Measurements from ENCODE around the gene DDX20.
A peak's percentile ranks its signal among the peaks of the same experiment; 100 is the strongest.

DDX20 gene
- long read RNA-seq, donor 1, full-length matches to known transcripts: 5 of 17 reads
- long read RNA-seq, donor 1, partial matches to known transcripts: 12 of 17 reads
- long read RNA-seq, donor 1, other reads (novel, unspliced or antisense): 0 of 17 reads
- long read RNA-seq, donor 2, full-length matches to known transcripts: 2 of 2 reads
- long read RNA-seq, donor 2, partial matches to known transcripts: 0 of 2 reads
- long read RNA-seq, donor 2, other reads (novel, unspliced or antisense): 0 of 2 reads
- long read RNA-seq, donor 3, full-length matches to known transcripts: 4 of 12 reads
- long read RNA-seq, donor 3, partial matches to known transcripts: 8 of 12 reads
- long read RNA-seq, donor 3, other reads (novel, unspliced or antisense): 0 of 12 reads
- long read RNA-seq, donor 4, partial matches to known transcripts: 10 of 12 reads
- long read RNA-seq, donor 4, other reads (novel, unspliced or antisense): 0 of 12 reads
- long read RNA-seq, donor 5, full-length matches to known transcripts: 10 of 10 reads
- long read RNA-seq, donor 5, partial matches to known transcripts: 0 of 10 reads
- long read RNA-seq, donor 5, other reads (novel, unspliced or antisense): 0 of 10 reads
- long read RNA-seq, donor 6, full-length matches to known transcripts: 2 of 2 reads
- long read RNA-seq, donor 6, partial matches to known transcripts: 0 of 2 reads
- long read RNA-seq, donor 6, other reads (novel, unspliced or antisense): 0 of 2 reads
- long read RNA-seq, donor 7, full-length matches to known transcripts: 7 of 35 reads
- long read RNA-seq, donor 7, partial matches to known transcripts: 28 of 35 reads
- long read RNA-seq, donor 7, other reads (novel, unspliced or antisense): 0 of 35 reads
- long read RNA-seq, donor 8, full-length matches to known transcripts: 9 of 18 reads
- long read RNA-seq, donor 8, partial matches to known transcripts: 9 of 18 reads
- long read RNA-seq, donor 8, other reads (novel, unspliced or antisense): 0 of 18 reads

- peak; percentile 100 for DNase-seq
These were observed at the start of gene DDX20 for GRCh38 chr1:111755331-111756123. DDX20 (plus strand) TSS chr1:111755901; CDS start chr1:111755925, 24 bp downstream.

DNA sequence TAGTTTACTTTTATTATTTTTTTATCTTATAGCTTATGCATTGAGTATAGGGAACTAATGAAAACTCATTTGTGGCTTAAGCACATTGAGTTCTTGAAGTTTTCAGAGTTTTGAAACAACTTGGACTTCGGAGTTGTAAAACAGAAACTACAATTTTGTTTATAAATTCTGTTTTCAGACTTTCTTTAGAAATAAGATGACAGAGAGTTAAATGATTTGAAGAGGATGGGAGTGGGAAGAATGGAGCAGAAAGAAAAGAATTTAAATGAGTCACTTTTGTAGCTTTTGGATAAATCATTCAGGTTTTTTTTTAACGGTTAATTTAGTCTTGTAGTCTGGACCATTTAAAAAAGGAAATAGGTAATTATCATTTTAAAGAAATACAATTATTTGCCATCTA, 48.8 kb upstream of the DDX20 start:
- no peak for DNase-seq

DNA sequence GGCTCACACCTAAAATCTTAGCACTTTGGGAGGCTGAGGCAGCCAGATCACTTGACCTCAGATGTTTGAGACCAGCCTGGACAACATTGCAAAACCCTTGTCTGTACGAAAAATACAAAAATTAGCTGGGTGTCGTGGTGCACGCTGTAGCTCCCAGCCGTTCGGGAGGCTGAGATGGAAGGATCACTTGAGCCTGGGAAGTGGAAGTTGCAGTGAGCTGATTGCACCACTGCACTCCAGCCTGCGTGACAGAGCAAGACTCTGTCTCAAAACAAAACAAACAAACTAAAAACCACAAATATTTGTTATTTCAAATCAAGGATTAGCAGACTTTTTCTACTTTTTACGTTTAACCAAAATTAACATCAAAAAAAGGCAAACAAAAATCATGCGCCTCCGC, 47.8 kb upstream of the DDX20 start:
- no peak for DNase-seq

DNA sequence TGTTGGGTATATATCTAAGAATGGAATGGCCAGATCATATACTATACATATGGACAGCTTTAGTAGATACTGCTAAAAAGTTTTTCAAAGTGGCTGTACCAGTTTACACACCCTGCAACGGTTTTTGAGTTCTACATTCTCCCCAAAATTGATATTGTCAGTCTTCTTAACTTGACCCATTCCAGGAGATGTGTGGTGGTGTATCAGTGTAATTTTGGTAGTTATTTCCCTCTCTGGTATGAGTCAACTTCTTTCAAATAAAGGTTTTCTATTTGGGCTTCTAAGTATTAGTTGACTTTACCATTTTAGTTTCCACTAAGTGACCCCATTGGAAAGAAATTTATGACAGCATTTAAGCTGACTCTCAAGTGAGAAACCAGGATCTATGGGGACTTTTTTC, 45.7 kb upstream of the DDX20 start:
- no peak for DNase-seq

DNA sequence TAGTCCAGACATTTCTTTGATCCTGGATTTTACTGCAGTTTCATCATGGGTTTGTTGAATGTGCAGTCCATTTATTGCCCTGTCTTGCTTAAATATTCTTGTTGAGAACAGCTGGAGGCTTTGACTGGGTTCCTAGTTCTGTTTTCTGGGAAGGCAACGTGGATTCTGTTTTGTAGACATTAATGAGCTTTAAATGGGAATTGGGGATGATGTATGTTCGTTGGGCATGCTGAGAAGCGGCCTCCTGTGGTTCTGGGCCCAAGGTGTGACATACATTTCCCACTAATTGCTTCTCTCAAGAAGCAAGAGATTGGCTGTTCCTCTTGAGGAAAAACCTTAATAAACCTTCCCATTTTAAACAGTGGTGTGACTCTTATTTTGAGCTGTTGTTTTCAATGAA, 39.4 kb upstream of the DDX20 start:
- DNase-seq: no peak

- DNase-seq: no peak
These were observed 38.3 kb upstream of the DDX20 start for GRCh38 chr1:111717450-111717849.

DNA sequence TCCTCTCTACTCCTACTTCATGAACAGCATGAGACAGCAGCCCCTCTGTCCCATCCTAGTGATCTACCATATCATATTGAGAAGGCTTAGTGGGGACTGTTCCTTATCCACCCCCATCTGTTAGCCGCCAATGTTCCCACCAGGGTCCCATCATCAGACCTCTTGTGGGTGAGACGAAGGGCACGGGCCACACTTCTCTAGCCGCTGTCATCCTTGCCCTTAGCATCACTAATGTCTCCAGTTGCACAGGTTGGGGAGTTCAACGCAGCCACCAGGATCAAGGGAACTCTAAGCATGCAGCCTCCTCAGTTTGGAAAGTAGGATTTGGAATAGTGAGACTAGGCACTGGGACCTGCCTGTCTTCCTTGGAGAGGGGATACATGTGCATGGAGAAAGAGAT, 36.6 kb upstream of the DDX20 start:
- no peak for DNase-seq

DNA sequence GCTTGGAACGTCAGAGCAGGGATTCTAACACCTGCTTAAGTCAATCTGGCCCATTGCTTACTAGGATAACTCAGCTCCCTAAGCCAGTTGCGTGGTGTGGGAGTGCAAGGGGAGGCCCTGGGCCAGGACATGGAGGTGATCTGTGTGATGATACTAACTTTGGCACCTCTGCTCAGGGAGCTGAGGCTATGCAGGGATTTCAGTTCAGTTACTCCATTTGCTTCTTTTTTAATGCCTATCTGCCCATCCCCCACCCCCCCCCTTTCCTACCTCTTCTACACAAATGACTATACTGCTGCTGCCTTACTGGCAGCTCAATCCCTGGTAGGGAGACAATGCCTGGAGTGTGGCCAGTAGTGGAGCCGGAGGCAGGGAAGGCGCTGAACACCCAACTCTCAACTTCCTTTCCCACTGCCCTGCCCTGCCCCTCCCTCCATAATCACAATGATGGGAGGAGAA, 36.0 kb upstream of the DDX20 start:
- no peak for DNase-seq

GRCh38 chr1:111720274-111720976, 35.3 kb upstream of the DDX20 start:
- no peak for DNase-seq

DNA sequence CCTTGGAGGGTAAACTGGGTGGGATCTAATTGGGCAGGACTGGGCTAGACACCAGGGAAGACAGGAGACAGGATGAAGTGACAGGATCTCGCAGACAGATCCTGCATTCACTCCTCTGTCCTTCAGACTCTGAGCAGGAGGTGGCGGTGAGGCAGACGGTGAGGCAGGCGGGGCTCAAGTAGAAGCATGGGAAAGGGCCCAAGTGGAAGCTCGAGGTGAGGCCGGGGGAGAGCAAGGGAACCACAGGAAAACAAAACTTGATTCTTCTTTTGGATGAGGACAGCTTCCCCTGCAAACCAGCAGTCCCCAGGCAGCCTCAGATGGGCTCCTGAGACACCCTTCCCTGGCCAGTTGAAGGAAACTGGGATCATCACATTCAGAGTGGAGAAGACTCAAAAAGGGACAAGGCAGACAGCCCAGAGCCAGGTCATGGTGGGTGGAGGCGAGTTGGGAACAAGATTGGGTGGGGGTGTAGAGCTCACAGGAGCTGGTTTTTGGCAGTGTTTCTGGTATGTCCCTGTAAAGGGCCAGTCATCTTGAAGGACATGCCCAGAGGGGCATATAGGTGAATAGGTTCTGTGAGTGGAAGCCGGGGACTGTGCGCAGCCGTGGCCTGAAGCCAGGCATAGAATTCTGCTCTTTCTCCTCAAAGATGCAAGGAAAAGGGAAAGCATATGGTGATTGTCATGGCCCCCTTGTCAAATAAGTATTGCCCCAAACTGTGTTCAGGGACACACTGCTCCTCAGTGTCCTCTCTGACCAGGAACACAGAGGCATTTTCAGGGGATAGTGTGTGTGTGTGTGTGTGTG, 34.5 kb upstream of the DDX20 start:
- no peak for DNase-seq

GRCh38 chr1:111723091-111723806, 32.5 kb upstream of the DDX20 start:
- no peak for DNase-seq

DNA sequence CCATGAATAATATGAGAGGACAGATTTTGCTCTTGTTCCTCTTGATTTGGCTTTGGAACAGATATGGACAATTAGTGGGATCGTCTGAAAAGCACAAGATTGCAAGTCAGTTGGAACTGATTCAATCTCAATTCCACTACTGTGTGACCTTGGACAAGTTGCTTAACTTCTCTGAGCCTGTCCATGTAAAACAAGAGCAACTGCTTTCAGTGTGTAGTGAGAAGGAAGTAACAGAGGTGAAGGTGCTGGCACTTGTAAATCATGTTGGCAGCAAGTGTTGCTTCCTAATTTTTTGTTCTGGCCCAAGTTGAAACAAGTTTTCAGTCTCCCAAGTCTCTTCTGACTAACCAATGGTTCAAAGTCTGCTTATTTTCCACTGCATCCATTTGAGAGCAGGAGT, 31.8 kb upstream of the DDX20 start:
- DNase-seq: no peak

- no peak for DNase-seq
These were observed 30.5 kb upstream of the DDX20 start for GRCh38 chr1:111725192-111725591.

- no peak for DNase-seq
These were observed 28.6 kb upstream of the DDX20 start for GRCh38 chr1:111727056-111727455.

GRCh38 chr1:111729271-111729921, 26.3 kb upstream of the DDX20 start:
- no peak for DNase-seq

- no peak for DNase-seq
These were observed 25.6 kb upstream of the DDX20 start for GRCh38 chr1:111729946-111730681.

- DNase-seq: no peak
These were observed 25.0 kb upstream of the DDX20 start for GRCh38 chr1:111730706-111731105.

- DNase-seq: no peak
These were observed 23.7 kb upstream of the DDX20 start for GRCh38 chr1:111731956-111732355.

DNA sequence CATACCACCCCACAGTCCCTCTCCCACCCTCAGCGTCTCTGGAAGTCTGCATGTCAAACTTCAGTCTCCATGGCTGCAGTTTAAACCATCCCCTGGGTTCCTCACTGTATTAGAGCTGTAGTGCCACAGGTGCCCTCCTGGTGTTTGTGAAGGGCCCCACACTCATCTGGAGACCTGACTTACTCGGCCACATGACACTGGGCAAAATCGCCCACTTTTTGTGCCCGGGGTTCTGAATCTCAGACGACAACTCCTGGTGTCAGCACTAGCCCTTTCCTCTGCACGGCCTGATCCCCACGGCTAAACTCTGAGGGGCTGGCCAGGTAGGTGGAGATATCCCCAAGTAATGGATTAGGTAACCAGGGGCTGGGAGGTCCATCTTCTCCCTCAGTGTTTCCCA, 23.0 kb upstream of the DDX20 start:
- DNase-seq: no peak
